ENCODE measurements around the gene INMT. TPM values are rescaled to one million over a fixed set of nuclear protein-coding genes. Genes with fewer than 3 reads are reported as not detected.

INMT gene
- polyA plus RNA-seq, 1 donor (not counting 4 experiments of a cell fraction or from before 2014, with no cell fraction given), result not detected

GRCh38 chr7:30705596-30705995 is 46.3 kb upstream of the INMT start:
- DNase-seq (ENCODE audit: low read depth, low spot score) (no peak), FAIRE-seq (no peak)
- no peak overlapping the region for H3K4me2 ChIP-seq (ENCODE audit: control insufficient read depth, extremely low read depth, insufficient read depth, low read depth, low read length)
- no peak overlapping the region for H3K4me3 ChIP-seq (ENCODE audit: control insufficient read depth in 2 of 3, extremely low read depth in 1 of 3, insufficient read depth in 2 of 3, low read depth in 1 of 3, low read length in 3 of 3)
- no peaks in the 10 kb centered on the region for H3K36me3 ChIP-seq (ENCODE audit: control insufficient read depth in 2 of 2, extremely low read depth in 1 of 2, insufficient read depth in 2 of 2, low read length in 2 of 2)
- H3K79me2 ChIP-seq (ENCODE audit: control insufficient read depth, insufficient read depth, low read length), result no peaks in the 10 kb centered on the region
- no peak overlapping the region for H3K27ac ChIP-seq (ENCODE audit: control insufficient read depth, insufficient read depth, low read length)
- dilution Hi-C loops (cut with MboI; ENCODE audit: extremely low pct_ligation_motif_present, low sequenced_read_pairs), result no loop called here
- H3K4me1 ChIP-seq (ENCODE audit: control insufficient read depth, extremely low read depth, insufficient read depth, low read length), result no peaks in the 10 kb centered on the region
- H4K20me1 ChIP-seq (ENCODE audit: control insufficient read depth, extremely low read depth, insufficient read depth, low read length), result no peaks in the 10 kb centered on the region
- H3K9me3 ChIP-seq (ENCODE audit: control insufficient read depth, low read depth, low read length), result no peaks in the 10 kb centered on the region
- TF ChIP-seq EZH2 (IDR thresholded peaks at IDR 0.05; ENCODE audit: low read length) (no peak), CTCF (optimal IDR thresholded peaks at IDR 0.05 in 1 of 3, IDR thresholded peaks at IDR 0.05 in 1 of 3, conservative IDR thresholded peaks at IDR 0.05 in 1 of 3; ENCODE audit: extremely low read depth in 1 of 3, insufficient read depth in 2 of 3, low read length in 3 of 3) (no peak)
- H3K27me3 ChIP-seq (ENCODE audit: control insufficient read depth, extremely low read depth, insufficient read depth, low read length), result peaks cover 22% of the 10 kb centered on the region
- no peak overlapping the region for H3K9ac ChIP-seq (ENCODE audit: control insufficient read depth, extremely low read depth, insufficient read depth, low read length)
- H2AFZ ChIP-seq (ENCODE audit: control insufficient read depth, low read length), result no peak overlapping the region
- H3K9me1 ChIP-seq (ENCODE audit: control insufficient read depth, extremely low read depth, insufficient read depth, low read length), result no peaks in the 10 kb centered on the region

- H3K9me1 ChIP-seq (ENCODE audit: control insufficient read depth, extremely low read depth, insufficient read depth, low read length), result no peaks in the 10 kb centered on the region
- H3K4me3 ChIP-seq (ENCODE audit: control insufficient read depth in 2 of 3, extremely low read depth in 1 of 3, insufficient read depth in 2 of 3, low read depth in 1 of 3, low read length in 3 of 3), result no peak overlapping the region
- H4K20me1 ChIP-seq (ENCODE audit: control insufficient read depth, extremely low read depth, insufficient read depth, low read length), result no peaks in the 10 kb centered on the region
- DNase-seq (ENCODE audit: low read depth, low spot score), result no peak
- dilution Hi-C loops (cut with MboI; ENCODE audit: extremely low pct_ligation_motif_present, low sequenced_read_pairs), result no loop called here
- H3K9me3 ChIP-seq (ENCODE audit: control insufficient read depth, low read depth, low read length), result no peaks in the 10 kb centered on the region
- no peaks in the 10 kb centered on the region for H3K79me2 ChIP-seq (ENCODE audit: control insufficient read depth, insufficient read depth, low read length)
- no peaks in the 10 kb centered on the region for H3K36me3 ChIP-seq (ENCODE audit: control insufficient read depth in 2 of 2, extremely low read depth in 1 of 2, insufficient read depth in 2 of 2, low read length in 2 of 2)
- TF ChIP-seq CTCF (optimal IDR thresholded peaks at IDR 0.05 in 1 of 3, IDR thresholded peaks at IDR 0.05 in 1 of 3, conservative IDR thresholded peaks at IDR 0.05 in 1 of 3; ENCODE audit: extremely low read depth in 1 of 3, insufficient read depth in 2 of 3, low read length in 3 of 3) (no peak), EZH2 (IDR thresholded peaks at IDR 0.05; ENCODE audit: low read length) (no peak)
- peaks cover 15% of the 10 kb centered on the region for H3K27me3 ChIP-seq (ENCODE audit: control insufficient read depth, extremely low read depth, insufficient read depth, low read length)
- no peak for FAIRE-seq
- no peak overlapping the region for H2AFZ ChIP-seq (ENCODE audit: control insufficient read depth, low read length)
- no peak overlapping the region for H3K9ac ChIP-seq (ENCODE audit: control insufficient read depth, extremely low read depth, insufficient read depth, low read length)
- H3K27ac ChIP-seq (ENCODE audit: control insufficient read depth, insufficient read depth, low read length), result no peak overlapping the region
- no peaks in the 10 kb centered on the region for H3K4me1 ChIP-seq (ENCODE audit: control insufficient read depth, extremely low read depth, insufficient read depth, low read length)
- no peak overlapping the region for H3K4me2 ChIP-seq (ENCODE audit: control insufficient read depth, extremely low read depth, insufficient read depth, low read depth, low read length)
Observed at GRCh38 chr7:30706316-30706715, 45.6 kb upstream of the INMT start.

Measured in keratinocyte (primary cell).